ENCODE results near the gene JAKMIP1. TPM values are rescaled to one million over a fixed set of nuclear protein-coding genes. Genes with fewer than 3 reads are reported as not detected.

The JAKMIP1 gene
- total RNA-seq, 1 experiment from 2014 or later: not detected

DNA sequence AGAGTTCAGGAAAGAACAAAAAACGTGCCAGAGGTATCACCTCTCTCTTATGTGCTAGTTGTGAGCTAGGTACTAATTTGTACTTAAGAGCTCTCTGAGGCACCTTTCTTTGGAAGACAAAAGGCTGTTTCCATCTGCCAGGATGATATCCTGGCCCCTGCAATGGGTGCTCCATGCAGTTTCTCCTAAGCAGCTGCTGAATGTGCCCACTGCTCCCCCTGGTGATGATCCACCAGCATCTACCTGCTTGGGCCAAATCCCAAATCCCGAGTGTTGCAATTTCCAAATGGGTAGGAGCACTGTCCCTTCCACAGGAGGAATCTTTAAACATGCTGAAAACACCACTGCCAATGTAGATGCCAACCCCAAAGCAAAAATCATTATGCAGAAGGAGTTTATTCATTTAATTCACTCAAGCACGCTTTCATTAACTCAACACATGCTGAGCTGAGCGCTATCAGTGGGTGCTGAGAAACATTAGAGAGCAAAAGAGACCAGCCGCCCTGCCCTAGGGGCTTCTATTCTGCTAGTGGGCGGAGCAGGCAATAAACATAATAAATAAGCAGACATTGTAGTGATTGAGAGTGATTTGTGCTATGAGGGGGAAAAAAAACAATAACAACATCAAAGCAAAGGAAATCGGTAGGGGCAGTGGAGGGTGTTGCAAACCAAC lies 112.5 kb downstream of the JAKMIP1 start:
- H3K9me3 ChIP-seq (replicated peaks): no peaks in the 10 kb centered on the region
- H3K36me3 ChIP-seq: no peaks in the 10 kb centered on the region
- 0 out of 2 replicates have a peak, but pooled peaks cover 2% of the 10 kb centered on the region for H3K27me3 ChIP-seq
- DNase-seq: peak; percentile 55 to 70
- no peak overlapping the region; the same call in 1 of the 2 replicates for H3K27ac ChIP-seq
- peaks cover 12% of the 10 kb centered on the region for H3K4me1 ChIP-seq
- no peak overlapping the region for H3K4me3 ChIP-seq

DNA sequence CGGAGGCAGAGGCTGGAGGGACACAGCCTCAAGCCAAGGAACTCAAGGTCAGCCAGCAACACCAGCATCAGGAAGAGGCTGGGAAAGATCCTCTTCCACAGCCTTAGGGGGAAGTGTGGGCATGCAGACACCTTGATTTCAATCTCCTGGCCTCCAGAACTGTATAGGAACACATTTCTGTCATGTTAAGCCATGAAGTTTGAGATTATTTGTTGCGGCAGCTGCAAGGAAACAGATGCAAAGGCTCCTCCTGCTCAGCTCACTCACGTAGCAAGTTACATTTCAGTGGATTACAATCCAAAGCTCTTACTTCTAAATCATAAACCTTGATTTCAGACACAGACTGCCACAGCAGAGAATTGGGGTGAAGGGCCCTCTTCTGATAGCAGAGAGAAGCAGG lies 113.5 kb downstream of the JAKMIP1 start:
- Histone ChIP-seq H3K4me3 (no peak overlapping the region), H3K4me1 (peaks cover 12% of the 10 kb centered on the region), H3K27me3 (0 out of 2 replicates have a peak, but pooled peaks cover 2% of the 10 kb centered on the region), H3K27ac (peak overlapping the region; percentile 6), H3K36me3 (no peaks in the 10 kb centered on the region), H3K9me3 (replicated peaks) (no peaks in the 10 kb centered on the region)
- peak in 1 of 2 experiments; percentile 56 for DNase-seq

DNA sequence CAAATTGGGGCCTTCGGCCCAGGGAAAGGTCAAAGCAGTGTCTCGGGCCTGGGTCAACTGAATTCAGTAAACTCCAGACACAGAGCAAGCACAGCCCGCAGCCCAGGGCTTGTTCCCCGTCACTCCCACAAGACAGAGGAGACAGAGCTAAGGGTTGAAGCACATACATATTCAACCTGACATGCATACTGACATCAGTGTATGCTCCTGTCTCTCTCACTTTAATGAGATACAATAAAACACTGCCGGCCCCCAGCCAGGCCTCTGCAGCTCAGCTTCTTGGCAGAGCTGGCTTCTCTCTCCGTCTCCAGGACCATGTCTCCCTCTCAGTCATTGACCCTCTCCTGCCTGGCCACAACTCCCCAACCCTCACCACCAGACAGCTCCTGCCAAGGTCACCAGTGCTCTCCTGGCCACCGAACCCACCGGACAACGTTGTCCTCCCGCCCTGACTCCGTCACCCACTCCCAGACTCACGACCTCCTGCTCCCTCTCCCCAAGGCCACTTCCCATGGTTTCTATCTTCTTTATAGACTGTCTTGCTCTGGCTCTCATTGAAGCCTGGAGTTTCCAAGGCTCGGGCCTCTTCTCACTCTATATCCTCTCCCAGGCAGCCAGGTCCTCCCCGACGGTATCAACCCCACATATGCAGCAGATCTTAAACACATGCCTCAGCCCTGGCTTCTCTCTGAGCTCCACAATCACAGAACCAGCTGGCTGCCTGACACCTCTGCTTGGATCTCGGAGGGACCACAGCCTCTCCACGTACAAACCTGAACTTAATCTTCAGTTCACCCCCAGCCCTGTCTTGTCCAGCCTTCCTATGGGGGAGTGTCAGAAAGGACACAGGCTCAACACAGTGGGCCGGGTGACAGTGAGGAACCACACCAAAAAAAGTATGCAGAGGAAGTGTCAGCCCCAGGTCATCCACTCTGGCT lies 114.4 kb downstream of the JAKMIP1 start:
- no peaks in the 10 kb centered on the region for H3K36me3 ChIP-seq
- no peak overlapping the region for H3K27ac ChIP-seq
- no peaks in the 10 kb centered on the region for H3K9me3 ChIP-seq (replicated peaks)
- no peaks in the 10 kb centered on the region for H3K27me3 ChIP-seq
- H3K4me3 ChIP-seq: no peak overlapping the region
- peaks cover 12% of the 10 kb centered on the region for H3K4me1 ChIP-seq
- no peak for DNase-seq

DNA sequence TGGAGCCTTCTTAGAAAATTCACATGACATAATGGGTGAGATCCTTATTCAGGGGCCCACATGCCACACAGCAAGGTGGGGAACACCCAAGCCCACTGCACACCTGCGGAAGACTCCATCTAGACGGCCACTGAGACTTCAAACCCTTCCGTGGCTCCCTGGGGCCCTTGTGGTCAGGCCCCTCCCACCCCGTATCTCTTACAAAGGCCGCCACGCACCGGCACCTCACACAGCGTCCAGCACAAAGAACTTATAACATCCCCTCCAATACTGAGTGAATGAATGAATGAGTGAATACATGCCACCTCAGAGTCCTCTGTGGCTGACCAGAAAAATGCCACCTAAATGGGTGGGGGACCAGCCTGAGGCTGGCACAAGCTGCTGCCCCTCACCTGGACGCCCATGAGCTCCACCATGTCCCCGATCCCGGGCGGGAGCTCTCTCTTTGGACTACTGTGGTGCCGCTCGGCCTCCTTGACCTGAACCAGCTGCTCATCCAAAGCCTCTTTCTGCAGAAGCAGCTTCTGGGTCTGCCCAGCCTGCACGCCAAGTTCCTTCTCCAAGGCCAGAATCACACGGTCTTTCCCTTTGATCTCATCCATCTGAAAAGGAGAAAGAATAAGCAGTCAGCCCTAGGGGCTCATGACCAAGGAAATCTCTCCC lies 115.2 kb downstream of the JAKMIP1 start:
- Histone ChIP-seq H3K9me3 (replicated peaks) (no peaks in the 10 kb centered on the region), H3K4me3 (no peak overlapping the region), H3K4me1 (peaks cover 12% of the 10 kb centered on the region), H3K27ac (no peak overlapping the region), H3K36me3 (no peaks in the 10 kb centered on the region), H3K27me3 (no peaks in the 10 kb centered on the region)
- no peak for DNase-seq

DNA sequence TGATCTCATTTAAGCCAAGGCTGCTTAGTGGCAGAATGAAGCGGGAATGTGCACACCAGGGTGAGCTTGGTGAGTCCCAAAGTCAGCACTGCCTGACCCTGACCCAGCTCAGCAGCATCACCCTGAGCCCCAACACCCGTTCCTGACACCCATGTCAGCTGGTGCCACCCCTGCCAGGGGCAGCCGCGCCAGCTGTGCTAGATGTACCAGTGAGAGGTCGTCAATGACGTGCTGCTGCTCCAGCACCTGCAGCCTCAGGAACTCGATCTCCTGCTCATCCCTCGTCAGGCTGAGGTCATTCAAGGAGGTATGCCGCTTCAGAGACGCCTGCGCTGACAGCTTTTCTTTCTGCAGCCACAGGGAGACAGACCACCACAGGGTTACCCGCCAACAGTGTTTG lies 120.4 kb downstream of the JAKMIP1 start:
- H3K27me3 ChIP-seq: peaks cover 6% of the 10 kb centered on the region
- no peak for DNase-seq
- H3K9me3 ChIP-seq (replicated peaks): no peaks in the 10 kb centered on the region
- H3K36me3 ChIP-seq: no peaks in the 10 kb centered on the region
- H3K4me1 ChIP-seq: no peaks in the 10 kb centered on the region
- H3K27ac ChIP-seq: no peak overlapping the region
- H3K4me3 ChIP-seq: no peak overlapping the region

DNA sequence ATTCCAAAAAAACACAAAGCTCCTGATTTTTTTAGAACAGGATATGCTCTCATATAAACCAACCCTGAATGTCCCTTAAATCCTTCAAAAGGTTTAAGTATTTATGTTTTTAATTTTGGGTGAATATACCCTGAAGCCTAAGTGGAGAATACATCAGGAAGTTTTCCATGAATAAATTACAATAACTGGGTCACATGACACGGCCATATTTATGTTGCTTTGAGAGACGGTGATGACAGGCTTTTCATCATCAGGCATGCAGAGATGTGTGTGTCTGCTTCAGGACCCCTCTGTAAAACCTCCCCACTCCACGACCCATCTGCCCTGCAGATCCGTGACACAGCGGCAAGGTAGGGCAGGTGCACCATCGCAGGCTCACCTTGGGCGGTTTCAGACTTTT lies 121.8 kb downstream of the JAKMIP1 start:
- Histone ChIP-seq H3K4me3 (no peak overlapping the region), H3K4me1 (no peaks in the 10 kb centered on the region), H3K9me3 (replicated peaks) (no peaks in the 10 kb centered on the region), H3K27ac (no peak overlapping the region), H3K27me3 (peaks cover 6% of the 10 kb centered on the region), H3K36me3 (no peaks in the 10 kb centered on the region)
- DNase-seq: no peak

DNA sequence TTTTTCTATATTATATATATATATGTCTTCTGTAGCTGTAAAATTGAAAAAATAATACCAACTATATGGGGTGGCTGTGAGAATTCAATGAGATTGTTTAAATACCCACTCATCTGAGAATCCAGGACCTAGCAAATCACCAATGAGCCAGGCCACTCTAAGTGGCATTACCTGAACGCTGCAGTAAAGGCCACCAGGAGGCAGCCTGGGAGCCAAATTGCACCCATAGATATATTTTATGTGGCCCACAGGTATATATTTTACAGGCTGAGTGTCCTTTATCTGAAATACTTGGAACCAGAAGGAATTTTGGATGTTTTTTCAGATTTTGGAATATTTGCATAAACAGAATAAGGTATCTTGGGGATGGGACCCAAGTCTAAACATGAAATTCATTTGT lies 124.0 kb downstream of the JAKMIP1 start:
- Histone ChIP-seq H3K4me1 (no peaks in the 10 kb centered on the region), H3K27ac (no peak overlapping the region), H3K4me3 (no peak overlapping the region), H3K27me3 (peaks cover 6% of the 10 kb centered on the region), H3K9me3 (replicated peaks) (no peaks in the 10 kb centered on the region), H3K36me3 (no peaks in the 10 kb centered on the region)
- no peak for DNase-seq

DNA sequence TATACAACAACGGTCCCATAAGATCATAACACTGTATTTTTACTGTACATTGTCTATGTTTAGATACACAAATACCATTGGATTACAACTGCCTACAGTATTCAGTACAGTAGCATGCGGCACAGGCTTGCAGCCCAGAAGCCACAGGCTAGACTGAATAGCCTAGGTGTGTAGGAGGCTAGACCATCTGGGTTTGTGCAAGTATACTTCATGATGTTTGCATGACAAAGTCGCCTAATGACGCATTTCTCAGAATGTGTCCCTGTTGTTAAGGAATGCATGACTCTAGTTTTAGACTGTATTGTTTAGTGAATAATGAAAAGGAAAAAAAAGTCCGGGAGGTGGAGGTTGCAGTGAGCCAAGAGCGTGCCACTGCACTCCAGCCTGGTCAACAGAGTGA lies 125.6 kb downstream of the JAKMIP1 start:
- H3K36me3 ChIP-seq: no peaks in the 10 kb centered on the region
- H3K27me3 ChIP-seq: peaks cover 13% of the 10 kb centered on the region
- no peak for DNase-seq
- H3K9me3 ChIP-seq (replicated peaks): no peaks in the 10 kb centered on the region
- no peak overlapping the region for H3K4me3 ChIP-seq
- no peaks in the 10 kb centered on the region for H3K4me1 ChIP-seq
- H3K27ac ChIP-seq: no peak overlapping the region

DNA sequence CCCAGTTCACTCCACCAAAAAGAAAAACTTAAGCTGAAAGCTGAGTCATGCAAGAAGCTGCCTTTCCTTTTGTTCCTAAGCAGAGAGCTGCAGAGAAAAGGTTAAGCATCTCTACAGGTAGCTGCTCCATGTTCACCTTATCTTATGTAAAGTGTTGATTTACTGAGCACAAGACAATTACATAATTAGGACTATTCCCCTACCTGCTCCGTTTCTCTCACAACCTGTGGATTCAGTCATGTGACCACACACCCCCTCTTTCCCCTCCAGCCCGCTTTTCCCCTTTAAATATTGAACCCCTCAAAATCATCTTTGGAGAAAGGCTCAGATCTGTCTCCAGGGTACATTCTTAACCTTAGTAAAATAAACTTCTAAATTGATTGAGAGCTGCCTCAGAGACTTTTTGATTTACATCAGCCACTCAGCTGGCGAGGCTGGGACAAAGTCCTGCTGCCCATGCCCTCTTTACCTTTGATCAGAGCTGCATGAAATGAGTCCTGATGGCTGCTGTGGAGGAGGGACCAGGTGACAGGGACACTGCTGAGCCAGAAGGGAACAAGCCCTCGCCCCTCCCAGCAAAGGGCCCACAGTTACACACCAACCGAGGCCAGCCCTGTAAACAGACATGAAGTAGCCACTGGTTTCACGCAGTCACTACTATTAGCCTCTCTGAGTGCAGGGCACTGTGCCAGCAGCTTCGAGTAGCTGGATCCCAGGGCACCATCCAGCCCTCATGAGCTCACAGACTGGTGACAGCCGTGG lies 128.2 kb downstream of the JAKMIP1 start:
- no peak for DNase-seq

DNA sequence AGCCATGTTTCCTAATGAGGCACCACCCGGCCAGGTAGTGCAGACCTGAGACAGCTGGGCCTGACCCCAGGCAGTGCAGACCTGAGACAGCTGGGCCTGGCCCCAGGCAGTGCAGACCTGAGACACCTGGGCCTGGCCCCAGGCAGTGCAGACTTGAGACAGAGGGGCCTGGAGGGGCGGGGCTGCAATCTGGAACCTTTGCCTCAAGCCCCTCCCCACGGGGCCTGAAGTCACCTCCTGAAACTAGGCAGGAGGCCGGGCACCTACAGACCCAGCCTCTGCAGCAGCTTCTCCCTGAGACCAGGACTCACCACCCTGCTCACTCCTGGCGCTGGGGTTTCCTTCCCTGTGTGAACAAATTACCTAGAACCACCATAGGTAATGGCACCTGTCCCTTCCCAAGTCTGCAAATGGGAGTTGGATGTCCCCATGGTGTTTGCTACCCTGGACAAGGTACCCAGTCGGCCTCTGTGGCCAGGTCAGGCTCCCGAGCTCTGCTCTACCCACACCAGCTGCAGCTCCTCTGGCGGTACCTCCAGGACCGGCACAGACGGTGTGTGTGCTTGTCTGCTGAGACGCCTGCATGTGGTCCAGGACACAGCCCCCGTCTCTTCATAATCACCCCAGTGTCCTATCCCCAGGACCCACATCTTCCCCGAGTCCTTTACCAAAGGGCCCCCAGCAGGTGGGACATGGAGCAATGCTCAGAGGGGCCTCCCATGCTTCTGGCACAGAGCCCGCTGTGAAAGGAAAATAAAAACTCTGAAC lies 129.0 kb downstream of the JAKMIP1 start:
- Histone ChIP-seq H3K36me3 (no peaks in the 10 kb centered on the region), H3K9me3 (replicated peaks) (no peaks in the 10 kb centered on the region), H3K27me3 (peaks cover 29% of the 10 kb centered on the region), H3K4me3 (no peak overlapping the region), H3K27ac (no peak overlapping the region), H3K4me1 (no peaks in the 10 kb centered on the region)
- DNase-seq: no peak

More for the DNA sequence above, 128.2 kb downstream of the JAKMIP1 start:
- Histone ChIP-seq H3K36me3 (no peaks in the 10 kb centered on the region), H3K27ac (no peak overlapping the region), H3K4me1 (no peaks in the 10 kb centered on the region), H3K27me3 (peaks cover 28% of the 10 kb centered on the region), H3K9me3 (replicated peaks) (no peaks in the 10 kb centered on the region), H3K4me3 (no peak overlapping the region)

DNA sequence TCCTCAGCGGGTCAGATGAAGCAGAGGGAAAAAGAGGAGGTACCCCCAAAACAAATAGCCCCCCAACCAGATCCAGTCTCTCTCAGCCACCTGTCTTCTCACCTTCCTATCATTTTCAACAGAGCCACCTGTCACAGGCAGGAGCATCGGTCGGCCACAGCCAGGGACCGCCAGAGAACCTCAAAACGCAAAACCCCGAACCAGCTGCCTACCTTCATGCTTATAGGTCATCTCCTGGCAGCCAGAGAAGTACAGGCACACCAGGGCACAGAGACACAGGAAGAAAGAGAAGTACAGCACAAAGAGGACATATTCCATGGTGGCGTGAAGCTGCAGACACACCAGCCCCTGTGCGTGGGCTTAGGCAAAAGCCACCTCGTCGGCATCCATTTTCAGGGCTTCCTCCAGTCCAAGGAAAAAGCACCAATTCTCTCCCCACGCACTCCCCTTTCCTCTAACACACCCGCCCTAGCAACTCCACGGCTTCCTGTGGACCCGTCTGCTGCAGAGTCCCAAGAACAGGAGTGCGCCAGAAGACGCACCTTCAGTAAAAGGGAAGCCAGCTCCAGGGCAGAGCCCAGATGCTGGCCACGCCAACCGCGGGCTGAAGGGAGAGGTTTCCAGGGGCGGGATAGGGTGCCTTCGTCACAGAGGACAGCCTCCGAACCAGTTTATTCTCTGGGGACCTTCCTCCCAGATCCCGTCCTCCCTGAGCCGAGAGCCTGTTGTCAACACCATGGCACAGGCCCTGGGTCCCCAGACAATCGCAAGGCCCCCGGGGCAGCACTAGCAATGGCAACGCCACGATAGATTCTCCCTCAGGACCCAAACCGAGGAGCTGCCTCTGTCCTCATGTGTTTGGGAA lies 130.3 kb downstream of the JAKMIP1 start:
- Histone ChIP-seq H3K4me3 (no peak overlapping the region), H3K4me1 (no peaks in the 10 kb centered on the region), H3K27ac (no peak overlapping the region), H3K27me3 (peaks cover 29% of the 10 kb centered on the region; the same call in 1 of the 2 replicates), H3K36me3 (no peaks in the 10 kb centered on the region), H3K9me3 (replicated peaks) (no peaks in the 10 kb centered on the region)
- DNase-seq: no peak

DNA sequence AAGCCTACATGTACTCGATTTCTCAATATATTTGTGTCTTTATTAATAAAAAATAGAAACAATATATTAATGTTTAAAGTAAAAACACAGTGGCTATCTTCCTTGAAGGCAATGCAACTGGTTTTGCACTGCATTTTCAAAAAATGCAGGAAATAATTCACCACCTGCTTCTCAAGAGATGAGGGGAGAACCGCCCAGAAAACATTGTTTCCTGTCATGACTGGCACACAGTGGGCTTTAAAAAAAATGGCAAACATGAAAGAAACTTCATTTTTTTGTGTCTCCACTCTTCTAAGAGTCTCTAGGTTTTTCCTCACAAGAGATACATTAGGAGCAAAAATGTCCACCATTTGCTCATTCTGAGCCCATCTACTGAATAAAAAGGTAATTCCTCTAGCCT lies 131.4 kb downstream of the JAKMIP1 start:
- Histone ChIP-seq H3K4me1 (no peaks in the 10 kb centered on the region), H3K27ac (no peak overlapping the region), H3K4me3 (no peak overlapping the region), H3K27me3 (peaks cover 35% of the 10 kb centered on the region; the same call in 1 of the 2 replicates), H3K9me3 (replicated peaks) (no peaks in the 10 kb centered on the region), H3K36me3 (no peaks in the 10 kb centered on the region)
- no peak for DNase-seq
